ENCODE measurements around the gene ENTPD6.

The ENTPD6 gene

GRCh38 chr20:25253606-25254275, 58.2 kb downstream of the ENTPD6 start:
- peaks cover 40% of the 10 kb centered on the region for H3K36me3 Mint-ChIP-seq (ENCODE audit: low read depth)
- H3K4me3 Mint-ChIP-seq, result no peak overlapping the region
- peaks cover 2% of the 10 kb centered on the region for H3K9me3 Mint-ChIP-seq
- peaks cover 55% of the 10 kb centered on the region for H3K4me1 Mint-ChIP-seq
- H3K27me3 Mint-ChIP-seq (ENCODE audit: low read depth, poor library complexity), result peaks cover 1% of the 10 kb centered on the region
- no peak for DNase-seq
- TF ChIP-seq CTCF (IDR thresholded peaks at IDR 0.05), result no peak
- H3K27ac Mint-ChIP-seq, result peak overlapping the region; percentile 57

DNA sequence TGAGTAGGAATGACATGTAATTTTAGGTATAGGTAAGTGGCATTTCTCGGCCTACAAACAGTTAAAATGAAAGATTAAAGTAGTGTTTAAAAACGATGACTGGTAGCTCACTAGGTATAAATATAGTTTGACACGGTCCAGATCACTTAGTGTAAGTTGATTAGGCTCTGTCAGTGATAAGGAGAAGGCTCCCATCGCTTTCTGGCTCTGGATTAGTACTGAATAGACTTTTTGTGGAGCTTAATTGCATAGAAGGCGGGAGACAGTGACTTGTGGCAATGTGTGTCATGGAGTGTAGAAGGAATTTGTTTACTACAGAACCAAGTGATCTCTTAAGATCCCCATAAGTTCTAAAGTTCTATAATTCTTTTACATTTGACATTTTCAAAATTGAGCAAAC, 59.1 kb downstream of the ENTPD6 start:
- H3K4me3 Mint-ChIP-seq, result no peak overlapping the region
- peaks cover 47% of the 10 kb centered on the region for H3K4me1 Mint-ChIP-seq
- no peaks in the 10 kb centered on the region for H3K27me3 Mint-ChIP-seq (ENCODE audit: low read depth, poor library complexity)
- H3K27ac Mint-ChIP-seq, result no peak overlapping the region
- H3K36me3 Mint-ChIP-seq (ENCODE audit: low read depth), result peaks cover 48% of the 10 kb centered on the region
- DNase-seq, result no peak
- peaks cover 10% of the 10 kb centered on the region for H3K9me3 Mint-ChIP-seq
- TF ChIP-seq CTCF (IDR thresholded peaks at IDR 0.05), result no peak

GRCh38 chr20:25254986-25255680, 59.6 kb downstream of the ENTPD6 start:
- no peaks in the 10 kb centered on the region for H3K27me3 Mint-ChIP-seq (ENCODE audit: low read depth, poor library complexity)
- no peak for TF ChIP-seq CTCF (IDR thresholded peaks at IDR 0.05)
- no peak for DNase-seq

GRCh38 chr20:25256226-25256859, 60.8 kb downstream of the ENTPD6 start:
- peaks cover 66% of the 10 kb centered on the region for H3K36me3 Mint-ChIP-seq (ENCODE audit: low read depth)
- no peak for TF ChIP-seq CTCF (IDR thresholded peaks at IDR 0.05)
- DNase-seq, result no peak
- H3K27me3 Mint-ChIP-seq (ENCODE audit: low read depth, poor library complexity), result no peaks in the 10 kb centered on the region
- no peak overlapping the region for H3K4me3 Mint-ChIP-seq
- H3K9me3 Mint-ChIP-seq, result peaks cover 28% of the 10 kb centered on the region
- H3K27ac Mint-ChIP-seq, result no peak overlapping the region
- peaks cover 29% of the 10 kb centered on the region for H3K4me1 Mint-ChIP-seq

More at GRCh38 chr20:25254986-25255680, 59.6 kb downstream of the ENTPD6 start:
- H3K4me1 Mint-ChIP-seq, result peaks cover 41% of the 10 kb centered on the region
- peaks cover 16% of the 10 kb centered on the region for H3K9me3 Mint-ChIP-seq
- no peak overlapping the region for H3K4me3 Mint-ChIP-seq
- no peak overlapping the region for H3K27ac Mint-ChIP-seq
- H3K36me3 Mint-ChIP-seq (ENCODE audit: low read depth), result peaks cover 54% of the 10 kb centered on the region

- no peak for TF ChIP-seq CTCF (IDR thresholded peaks at IDR 0.05)
- Mint-ChIP-seq H3K4me3 (no peak overlapping the region), H3K27me3 (ENCODE audit: low read depth, poor library complexity) (no peaks in the 10 kb centered on the region), H3K36me3 (ENCODE audit: low read depth) (peaks cover 74% of the 10 kb centered on the region), H3K27ac (no peak overlapping the region), H3K4me1 (peaks cover 21% of the 10 kb centered on the region), H3K9me3 (peaks cover 36% of the 10 kb centered on the region)
- DNase-seq, result no peak
These were observed 61.6 kb downstream of the ENTPD6 start for GRCh38 chr20:25257130-25257529.
